Stimulated activated CD4-positive, alpha-beta T cell treated with anti-CD3 and anti-CD28 coated beads, Interleukin-15, amount 100 ng/mL, for 48 hours (primary cell): Measurements from ENCODE around the gene PDGFA.

ENCODE experiments used
- DNase-seq, 2 donors: peaks; one replicate each; pipeline ENCODE4 v3.0.0-alpha.2; 2020; ENCODE audit warnings: low read depth in 2 of 2

Gene PDGFA

GRCh38 chr7:491292-491957, 28.2 kb downstream of the PDGFA start:
- no peak for DNase-seq

- no peak for DNase-seq
Measured at GRCh38 chr7:490461-491291, 29.0 kb downstream of the PDGFA start.

- no peak for DNase-seq
Measured at GRCh38 chr7:489876-490275, 29.8 kb downstream of the PDGFA start.

GRCh38 chr7:486216-486743, 33.4 kb downstream of the PDGFA start:
- no peak for DNase-seq

GRCh38 chr7:485188-486081, 34.2 kb downstream of the PDGFA start:
- no peak for DNase-seq

GRCh38 chr7:484356-485101, 35.1 kb downstream of the PDGFA start:
- no peak for DNase-seq

GRCh38 chr7:483656-484355, 35.8 kb downstream of the PDGFA start:
- DNase-seq = no peak

- no peak for DNase-seq
Measured at GRCh38 chr7:482521-483083, 37.0 kb downstream of the PDGFA start.

GRCh38 chr7:481219-481930, 38.3 kb downstream of the PDGFA start:
- DNase-seq = no peak

GRCh38 chr7:480531-481218, 39.0 kb downstream of the PDGFA start:
- no peak for DNase-seq

- DNase-seq = no peak
Measured at GRCh38 chr7:479948-480499, 39.6 kb downstream of the PDGFA start.

- no peak for DNase-seq
Measured at GRCh38 chr7:479115-479947, 40.3 kb downstream of the PDGFA start.

GRCh38 chr7:477626-478220, 41.9 kb downstream of the PDGFA start:
- no peak for DNase-seq

GRCh38 chr7:476736-477360, 42.8 kb downstream of the PDGFA start:
- DNase-seq = no peak

GRCh38 chr7:475951-476441, 43.6 kb downstream of the PDGFA start:
- no peak for DNase-seq

- no peak for DNase-seq
Measured at GRCh38 chr7:475425-475728, 44.3 kb downstream of the PDGFA start.
